ENCODE measurements around the gene ACY1.

- no peak for TF ChIP-seq CTCF (IDR thresholded peaks at IDR 0.05)
- no peak for TF ChIP-seq ZFX (IDR thresholded peaks at IDR 0.05; ENCODE audit: borderline replicate concordance)
Observed at GRCh38 chr3:51957520-51958205, 25.7 kb upstream of the ACY1 start.

Measured in 22Rv1 (cell line).